Smooth muscle cell (in vitro differentiated cells): ENCODE data around the gene NDUFAF8. TPM values are rescaled to one million over a fixed set of nuclear protein-coding genes. Genes with fewer than 3 reads are reported as not detected.

Source experiments
- DNase-seq: peaks from one replicate; lab custom pipeline; 2025; ENCODE audit not compliant: unreplicated experiment; lab: John Stamatoyannopoulos, UW
- H2AFZ ChIP-seq: fragments of 200-600 bp; sonication (generic); 2 replicates; pipeline ENCODE4 v1.6.0; 2016; ENCODE audit warnings: antibody characterized with exemption, low read depth, mild to moderate bottlenecking
- H3F3A ChIP-seq: fragments of 200-600 bp; sonication (generic); 2 replicates; pipeline ENCODE4 v1.6.0; 2017; ENCODE audit warnings: antibody characterized with exemption, low read depth
- H3K27ac ChIP-seq: fragments of 200-600 bp; sonication (generic); 2 replicates; pipeline ENCODE4 v1.5.1; 2016; ENCODE audit warnings: low read depth, mild to moderate bottlenecking
- H3K27me3 ChIP-seq: fragments of 200-600 bp; sonication (generic); 2 replicates; pipeline ENCODE4 v1.6.1; 2016; ENCODE audit warnings: low read depth, mild to moderate bottlenecking
- H3K36me3 ChIP-seq: fragments of 200-600 bp; sonication (generic); 2 replicates; pipeline ENCODE4 v1.5.1; 2016; ENCODE audit warnings: low read depth
- H3K4me1 ChIP-seq: fragments of 200-600 bp; sonication (generic); 2 replicates; pipeline ENCODE4 v1.5.1; 2016; ENCODE audit warnings: low read depth
- H3K4me2 ChIP-seq: fragments of 200-600 bp; sonication (generic); 2 replicates; pipeline ENCODE4 v1.6.0; 2016; ENCODE audit warnings: mild to moderate bottlenecking
- H3K4me3 ChIP-seq: fragments of 200-600 bp; sonication (generic); 2 replicates; pipeline ENCODE4 v1.5.1; 2016; ENCODE audit warnings: mild to moderate bottlenecking
- H3K79me2 ChIP-seq: fragments of 200-600 bp; sonication (generic); 2 replicates; pipeline ENCODE4 v1.6.0; 2016; ENCODE audit warnings: low read depth, mild to moderate bottlenecking
- H3K9ac ChIP-seq: fragments of 200-600 bp; sonication (generic); 2 replicates; pipeline ENCODE4 v1.6.0; 2016; ENCODE audit warnings: low read depth
- H3K9me3 ChIP-seq: fragments of 200-600 bp; sonication (generic); replicated peaks from 2 replicates; pipeline ENCODE4 v1.5.1; 2016; ENCODE audit warnings: low read depth
- H4K20me1 ChIP-seq: fragments of 200-600 bp; sonication (generic); 2 replicates; pipeline ENCODE4 v1.6.0; 2016; ENCODE audit warnings: low read depth
- CTCF ChIP-seq: fragments of 200-600 bp; sonication (generic); IDR thresholded peaks from 2 replicates; pipeline ENCODE4 v1.5.1; 2017; ENCODE audit warnings: borderline replicate concordance, mild to moderate bottlenecking, antibody characterized with exemption; ENCODE audit not compliant: insufficient read depth, poor library complexity, severe bottlenecking
- WGBS: methylation state at CpG from one replicate; pipeline ENCODE4 v1.1.7; 2016; ENCODE audit warnings: low lambda C conversion rate; 5-methylcytosine and 5-hydroxymethylcytosine counted together
- polyA plus RNA-seq: library from polyadenylated mRNA; unstranded; fragments of >200 nt; fragmentation: Nextera tagmentation; extraction: Ambion mirVana; gene quantifications from 2 replicates; pipeline ENCODE4 v1.2.1, GENCODE V29; 2016
- total RNA-seq: library from RNA; depleted of rRNA; stranded (reverse); fragments of >200 nt; gene quantifications from 2 replicates; pipeline ENCODE4 v1.2.3, GENCODE V29; 2014

NDUFAF8 gene
- total and polyA plus RNA-seq, 2 experiments from 2014 or later: 60.6 to 111 TPM

GRCh38 chr17:81193051-81193410 is 46.1 kb upstream of the NDUFAF8 start:
- Histone ChIP-seq H4K20me1 (no peaks in the 10 kb centered on the region), H3F3A (no peaks in the 10 kb centered on the region), H3K9ac (no peak overlapping the region), H2AFZ (no peak overlapping the region), H3K4me3 (no peak overlapping the region), H3K36me3 (no peaks in the 10 kb centered on the region), H3K27ac (no peak overlapping the region), H3K79me2 (no peaks in the 10 kb centered on the region), H3K4me2 (no peak overlapping the region), H3K9me3 (no peaks in the 10 kb centered on the region), H3K4me1 (no peaks in the 10 kb centered on the region), H3K27me3 (no peaks in the 10 kb centered on the region)
- WGBS: 96% methylated on average over 16 of the region's 17 CpGs
- no peak for DNase-seq
- TF ChIP-seq CTCF: no peak

GRCh38 chr17:81193470-81194224 is 45.5 kb upstream of the NDUFAF8 start:
- Histone ChIP-seq H3K9ac (no peak overlapping the region), H3K4me3 (no peak overlapping the region), H3K4me1 (no peaks in the 10 kb centered on the region), H3K4me2 (no peak overlapping the region), H3K27me3 (no peaks in the 10 kb centered on the region), H3K79me2 (no peaks in the 10 kb centered on the region), H3K27ac (no peak overlapping the region), H3K36me3 (no peaks in the 10 kb centered on the region), H2AFZ (no peak overlapping the region), H3K9me3 (no peaks in the 10 kb centered on the region), H3F3A (no peaks in the 10 kb centered on the region), H4K20me1 (no peaks in the 10 kb centered on the region)
- no peak for TF ChIP-seq CTCF
- 92% methylated on average over 38 of the region's 38 CpGs for WGBS
- DNase-seq: no peak

DNA sequence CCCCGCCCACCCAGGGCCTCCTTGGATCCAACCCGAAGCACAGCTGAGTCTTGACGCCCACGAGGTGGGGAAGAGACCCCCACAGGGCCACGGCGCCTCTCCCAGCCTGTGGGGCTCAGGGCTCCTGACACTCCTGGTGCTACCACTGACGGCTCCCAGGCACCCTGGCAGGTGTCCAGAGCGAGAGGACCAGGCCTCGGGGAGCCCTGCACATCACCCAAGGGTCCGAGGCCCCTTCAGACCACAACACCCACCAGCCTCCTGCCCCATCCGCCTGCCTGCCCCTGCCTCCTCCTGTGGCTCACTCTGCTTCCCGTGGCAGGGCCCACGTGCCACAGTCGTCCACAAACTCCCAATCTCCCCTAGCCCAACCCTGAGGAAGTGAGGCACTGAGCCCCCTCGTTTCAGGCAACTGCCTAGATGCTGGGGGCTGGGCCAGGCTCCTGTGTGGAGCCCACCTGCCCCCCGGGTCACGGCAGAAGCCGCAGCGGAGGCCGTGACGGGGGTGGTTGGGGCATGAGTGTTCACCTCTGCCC is 44.8 kb upstream of the NDUFAF8 start:
- Histone ChIP-seq H3K27ac (no peak overlapping the region), H3K4me2 (no peak overlapping the region), H4K20me1 (no peaks in the 10 kb centered on the region), H3K9ac (no peak overlapping the region), H3K27me3 (no peaks in the 10 kb centered on the region), H3K79me2 (no peaks in the 10 kb centered on the region), H3K9me3 (no peaks in the 10 kb centered on the region), H3K4me3 (no peak overlapping the region), H3K4me1 (no peaks in the 10 kb centered on the region), H2AFZ (no peak overlapping the region), H3K36me3 (no peaks in the 10 kb centered on the region), H3F3A (no peaks in the 10 kb centered on the region)
- WGBS: 97% methylated on average over 21 of the region's 21 CpGs
- DNase-seq: no peak
- TF ChIP-seq CTCF: no peak
